Hematopoietic multipotent progenitor cell treated with erythropoietin and hydrocortisone succinate and interleukin-3 and kit ligand, for 17 days (in vitro differentiated cells): ENCODE measurements around the gene BMERB1.
"Not testable (repeated sequence)": the region's sequence is repeated elsewhere in the genome, so short reads cannot be mapped to it uniquely, and the experiment has no call there.

ENCODE experiments used
- DNase-seq: peaks from one replicate; pipeline ENCODE4 v3.0.0-alpha.2; 2015; ENCODE audit warnings: low spot score

BMERB1 gene

GRCh38 chr16:15425861-15426260 lies 8.5 kb upstream of the BMERB1 start:
- no peak for DNase-seq

- DNase-seq, result no peak
Measured at GRCh38 chr16:15426796-15427195, 7.6 kb upstream of the BMERB1 start.

GRCh38 chr16:15427648-15428239 lies 6.6 kb upstream of the BMERB1 start:
- peak; percentile 86 for DNase-seq

DNA sequence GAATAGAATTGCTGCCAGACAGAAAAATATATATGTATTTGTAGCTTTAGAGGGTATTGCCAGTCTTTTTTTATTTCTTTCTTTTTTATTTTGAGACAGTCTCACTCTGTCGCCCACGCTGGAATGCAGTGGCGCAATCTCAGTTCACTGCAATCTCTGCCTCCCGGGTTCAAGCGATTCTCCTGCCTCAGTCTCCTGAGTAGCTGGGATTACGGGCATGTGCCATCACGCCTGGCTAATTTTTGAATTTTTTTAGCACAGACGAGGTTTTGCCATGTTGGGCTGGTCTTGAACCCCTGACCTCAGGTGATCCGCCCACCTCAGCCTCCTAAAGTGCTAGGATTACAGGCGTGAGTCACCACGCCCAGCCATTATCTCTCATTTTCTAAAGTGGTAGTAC lies 3.5 kb upstream of the BMERB1 start:
- DNase-seq, result not testable (repeated sequence)

DNA sequence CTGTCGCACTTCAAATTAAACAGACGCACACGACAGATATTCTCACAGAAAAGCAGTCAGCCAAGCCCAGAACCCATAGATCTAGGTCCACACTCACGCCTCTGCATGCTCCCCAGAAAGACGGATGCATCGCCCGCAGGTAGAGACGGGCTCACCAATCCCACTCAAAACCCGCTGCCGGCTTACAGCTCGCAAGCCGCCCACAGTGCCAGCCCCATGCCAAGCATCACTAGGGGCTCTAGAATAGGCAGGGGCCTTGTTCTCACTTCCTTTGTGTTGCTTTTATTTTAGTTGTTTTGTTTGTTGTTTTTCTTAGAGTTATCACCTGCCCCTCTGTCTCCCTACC lies 336 bp upstream of the BMERB1 start:
- DNase-seq, result no peak

DNA sequence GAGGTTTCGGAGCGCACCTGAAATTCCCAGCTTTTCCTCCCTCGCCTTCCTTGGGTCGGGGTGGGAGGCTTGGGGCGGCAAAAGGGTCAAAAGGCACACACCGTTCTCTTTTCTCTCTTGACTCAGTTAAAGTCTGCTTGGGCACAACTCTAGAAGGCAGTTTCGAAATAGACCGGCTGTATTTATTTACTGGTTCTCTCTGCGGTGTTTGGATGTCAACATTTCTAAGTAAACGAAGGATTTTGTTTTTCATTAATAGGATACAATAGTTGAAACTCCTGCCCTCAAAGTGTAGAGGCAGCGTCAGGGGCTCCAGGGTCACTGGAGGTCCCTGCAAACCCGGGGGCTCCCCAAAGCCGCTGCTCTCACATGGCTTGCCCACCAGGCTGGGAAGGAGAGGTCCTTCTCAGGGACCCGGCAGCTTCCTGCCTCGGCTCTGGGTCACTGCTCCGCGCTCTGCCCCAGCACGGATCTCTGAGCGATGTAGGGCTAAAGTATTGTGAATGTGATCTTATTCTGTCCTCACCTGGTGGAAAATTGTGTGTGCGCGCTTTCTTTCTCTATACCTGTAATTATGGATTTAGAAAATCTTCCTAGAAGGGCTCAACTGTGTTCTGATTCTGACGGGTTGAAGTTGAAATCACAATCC lies 952 bp downstream of the BMERB1 start:
- DNase-seq, result no peak

DNA sequence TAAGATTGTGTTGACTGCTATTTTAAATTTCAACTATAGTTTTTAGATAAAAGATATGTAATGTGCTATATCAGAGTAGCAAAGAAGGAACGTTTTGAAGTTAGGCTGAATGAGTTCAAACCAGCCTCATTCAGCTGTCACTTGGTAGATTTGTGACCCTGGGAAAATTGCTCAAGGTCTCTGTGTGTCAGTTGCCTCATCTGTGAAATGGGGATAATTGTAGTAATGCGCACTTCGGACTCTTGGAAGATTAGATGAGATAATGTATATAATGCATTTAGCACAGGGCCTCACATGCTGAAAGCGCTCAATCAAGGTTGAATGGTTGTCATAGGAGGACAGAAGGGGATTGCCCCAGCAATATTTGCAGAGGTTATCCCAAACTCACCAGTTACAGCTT lies 4.7 kb downstream of the BMERB1 start:
- DNase-seq, result no peak

DNA sequence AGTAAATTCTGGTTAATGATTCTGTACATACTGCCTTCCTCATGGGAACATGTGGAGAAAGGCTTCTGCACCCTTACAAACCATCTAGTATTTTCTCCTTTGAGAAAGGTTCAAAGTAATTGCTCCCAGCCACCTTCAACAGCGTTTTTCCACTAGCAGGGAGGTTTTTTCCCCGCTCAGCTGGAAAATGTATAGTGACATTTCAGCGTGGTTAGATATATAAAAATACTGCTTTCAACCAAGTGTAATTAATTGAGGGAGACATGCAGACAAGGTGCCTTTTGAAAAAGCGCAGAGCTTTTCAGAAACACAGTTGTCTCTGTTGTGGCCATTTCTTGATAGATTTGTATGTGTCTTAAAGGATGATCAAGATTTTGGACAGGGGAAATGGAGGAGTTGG lies 5.1 kb downstream of the BMERB1 start:
- no peak for DNase-seq

DNA sequence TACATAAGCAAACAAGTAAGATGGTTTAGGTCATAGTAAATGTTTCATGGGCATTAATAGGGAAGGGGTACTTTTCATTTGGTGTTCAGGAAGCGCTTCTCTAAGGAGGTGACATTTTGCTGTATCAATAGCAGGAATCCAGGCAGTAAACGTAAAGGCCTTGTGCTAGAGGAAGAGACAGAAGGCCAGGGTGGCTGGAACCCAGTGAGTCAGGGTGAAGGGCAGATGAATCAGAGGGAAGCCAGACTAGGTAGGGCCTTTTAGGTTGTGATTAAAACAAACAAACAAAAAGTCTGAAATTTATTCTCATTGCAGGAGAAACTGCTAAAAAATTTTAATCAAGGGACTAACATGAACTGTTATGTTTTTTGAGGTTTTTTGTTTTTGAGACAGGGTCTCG lies 6.5 kb downstream of the BMERB1 start:
- DNase-seq, result no peak

GRCh38 chr16:15442140-15442539 lies 7.8 kb downstream of the BMERB1 start:
- not testable (repeated sequence) for DNase-seq

- DNase-seq, result no peak
Measured at GRCh38 chr16:15443753-15444152, 9.4 kb downstream of the BMERB1 start.

GRCh38 chr16:15444264-15444663 lies 9.9 kb downstream of the BMERB1 start:
- no peak for DNase-seq

- DNase-seq, result no peak
Measured at GRCh38 chr16:15445450-15445849, 11.1 kb downstream of the BMERB1 start.

DNA sequence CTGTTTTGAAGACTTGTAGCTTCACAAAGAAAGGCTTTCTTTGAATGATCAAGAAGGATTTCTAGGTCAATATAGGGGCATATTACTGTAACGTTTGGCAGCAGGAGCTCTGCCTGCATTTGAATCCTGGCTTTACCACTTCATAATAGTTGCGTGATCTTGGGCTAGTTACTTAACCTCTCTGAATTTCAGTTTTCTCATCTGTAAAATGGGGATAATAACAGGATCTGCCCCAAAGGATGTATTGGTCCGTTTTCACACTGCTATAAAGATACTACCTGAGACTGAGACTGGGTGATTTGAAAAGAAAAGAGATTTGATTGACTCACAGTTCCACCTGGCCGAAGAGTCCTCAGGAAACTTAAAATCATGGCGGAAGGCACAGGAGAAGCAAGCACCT lies 12.5 kb downstream of the BMERB1 start:
- DNase-seq, result no peak

- DNase-seq, result no peak
Measured at GRCh38 chr16:15450624-15451023, 16.2 kb downstream of the BMERB1 start.

GRCh38 chr16:15451098-15451731 lies 16.8 kb downstream of the BMERB1 start:
- DNase-seq, result no peak

DNA sequence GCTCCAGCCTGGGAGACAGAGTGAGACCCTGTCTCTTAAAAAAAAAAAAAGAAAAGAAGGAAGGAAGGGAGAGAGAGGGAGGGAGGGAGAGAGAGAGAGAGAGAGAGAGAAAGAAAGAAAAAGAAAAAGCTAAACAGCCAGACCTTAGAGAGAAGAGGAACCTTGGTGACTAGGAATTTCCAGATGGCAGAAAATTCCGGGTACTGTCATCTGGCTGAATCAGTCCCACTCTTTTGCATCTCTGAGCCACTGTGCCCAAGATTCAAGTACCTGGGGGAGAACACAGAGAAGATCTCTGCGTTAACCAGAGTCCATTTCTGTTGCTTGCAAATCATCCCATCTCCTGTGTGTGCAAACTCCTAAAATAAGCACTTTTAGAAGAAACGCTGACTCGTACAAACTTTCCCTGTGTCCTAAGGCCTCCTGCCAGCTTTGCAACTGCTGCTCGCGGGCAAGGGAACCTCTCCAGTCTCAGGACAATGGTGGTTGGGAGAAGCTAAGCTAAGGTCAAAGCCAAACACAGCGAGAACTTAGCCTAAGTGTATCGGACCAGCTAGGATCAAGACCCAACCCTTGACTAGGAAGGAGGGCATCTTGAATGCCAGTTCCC lies 18.0 kb downstream of the BMERB1 start:
- no peak for DNase-seq

- not testable (repeated sequence) for DNase-seq
Measured at GRCh38 chr16:15453296-15453695, 18.9 kb downstream of the BMERB1 start.

- DNase-seq, result not testable (repeated sequence)
Measured at GRCh38 chr16:15454933-15455332, 20.5 kb downstream of the BMERB1 start.

GRCh38 chr16:15457400-15457799 lies 23.0 kb downstream of the BMERB1 start:
- no peak for DNase-seq

GRCh38 chr16:15457958-15458357 lies 23.6 kb downstream of the BMERB1 start:
- no peak for DNase-seq

- no peak for DNase-seq
Measured at GRCh38 chr16:15459791-15460190, 25.4 kb downstream of the BMERB1 start.

DNA sequence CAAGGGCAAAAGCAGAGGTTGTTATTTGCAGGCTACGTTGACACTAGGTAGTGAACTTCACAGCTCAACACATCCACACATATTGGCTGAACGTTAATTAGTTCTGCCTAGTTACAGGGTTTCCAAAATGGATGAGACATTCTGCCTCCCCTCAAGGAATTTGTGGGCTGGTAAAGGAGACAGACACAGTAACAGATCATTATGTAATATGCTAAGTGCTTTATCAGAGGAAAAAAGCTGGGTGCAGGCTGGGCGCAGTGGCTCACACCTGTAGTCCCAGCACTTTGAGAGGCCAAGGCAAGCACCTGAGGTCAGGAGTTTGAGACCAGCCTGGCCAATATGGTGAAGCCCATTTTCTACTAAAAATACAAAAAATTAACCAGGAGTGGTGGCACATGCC lies 26.2 kb downstream of the BMERB1 start:
- no peak for DNase-seq
